ENCODE measurements around the gene MRPL14.

The MRPL14 gene

DNA sequence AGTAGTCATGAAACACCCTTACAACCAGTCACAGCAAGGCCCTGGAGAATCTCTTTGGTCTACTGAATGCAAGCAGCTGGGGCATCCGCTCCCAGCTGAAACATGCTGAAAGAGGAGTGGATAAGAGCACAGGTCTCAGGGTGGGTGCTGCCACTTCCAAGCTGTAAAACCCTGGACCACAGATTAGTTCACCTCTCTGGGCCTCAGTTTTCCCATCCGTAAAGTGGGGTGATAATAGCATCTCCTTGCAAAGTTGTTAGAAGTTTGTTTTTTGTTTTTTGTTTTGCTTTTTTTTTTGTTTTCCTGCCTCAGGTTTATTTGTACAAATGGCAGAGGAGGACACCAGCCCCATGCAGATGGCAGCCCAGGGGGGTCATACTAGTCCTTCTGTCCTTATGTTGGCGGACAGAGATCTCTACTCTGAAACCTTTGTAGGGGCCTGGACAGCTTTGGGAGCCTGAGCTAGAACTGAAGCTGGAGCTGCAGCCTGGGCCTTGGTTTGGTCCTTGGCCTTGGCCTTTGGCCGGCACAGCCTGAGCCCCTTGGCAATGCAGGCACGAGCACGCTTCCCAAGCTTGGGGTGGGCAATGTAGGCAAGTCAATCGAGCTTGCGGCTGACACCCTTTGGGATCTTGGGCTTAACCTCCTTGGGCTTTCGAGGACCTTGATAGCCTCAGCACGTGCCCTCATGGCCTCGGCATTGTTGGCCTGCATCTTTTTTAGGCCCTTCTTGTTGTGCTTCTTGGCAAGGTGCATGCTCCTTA, 38.2 kb downstream of the MRPL14 start:
- TF ChIP-seq CTCF (conservative IDR thresholded peaks at IDR 0.05): no peak
- no peak overlapping the region for H3K27ac ChIP-seq

- TF ChIP-seq CTCF (conservative IDR thresholded peaks at IDR 0.05): no peak
- peak overlapping the region; percentile 62 for H3K27ac ChIP-seq
Observed at GRCh38 chr6:44087623-44088022, 39.6 kb downstream of the MRPL14 start.

DNA sequence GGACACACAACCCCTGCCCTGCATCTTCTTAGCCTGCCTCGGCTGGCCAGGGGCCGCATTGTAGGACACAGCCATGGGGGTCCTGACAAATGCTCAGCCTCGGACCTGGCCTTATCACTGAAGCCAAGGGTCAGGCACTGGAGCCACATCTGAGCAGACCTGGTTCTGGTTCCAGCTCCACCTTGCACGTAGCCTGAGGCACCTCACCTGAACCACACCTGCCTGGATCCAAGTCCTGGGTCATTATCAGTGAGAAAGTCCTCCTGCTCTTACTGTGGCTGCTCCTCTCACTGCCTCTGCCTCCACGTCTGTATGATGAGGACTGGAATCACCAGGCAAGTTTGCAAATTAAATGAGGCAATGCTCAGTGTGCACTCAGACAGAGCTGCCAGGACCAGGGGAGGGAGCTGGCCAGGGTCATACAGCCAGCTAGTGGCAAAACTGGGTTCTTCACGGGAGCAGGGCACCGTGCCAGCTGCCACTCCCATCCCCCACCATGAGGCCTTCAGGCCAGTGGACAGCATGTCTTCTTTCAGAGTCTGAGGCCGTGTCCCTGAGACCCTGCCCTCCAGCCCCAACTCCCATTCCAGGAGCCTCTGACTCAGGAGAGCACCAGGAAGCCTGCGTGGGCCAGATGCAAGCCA, 40.2 kb downstream of the MRPL14 start:
- peak overlapping the region; percentile 62 for H3K27ac ChIP-seq
- TF ChIP-seq CTCF (conservative IDR thresholded peaks at IDR 0.05): peak; percentile 37

- H3K27ac ChIP-seq: no peak overlapping the region
- no peak for TF ChIP-seq CTCF (conservative IDR thresholded peaks at IDR 0.05)
Observed at GRCh38 chr6:44085219-44085618, 42.0 kb downstream of the MRPL14 start.

DNA sequence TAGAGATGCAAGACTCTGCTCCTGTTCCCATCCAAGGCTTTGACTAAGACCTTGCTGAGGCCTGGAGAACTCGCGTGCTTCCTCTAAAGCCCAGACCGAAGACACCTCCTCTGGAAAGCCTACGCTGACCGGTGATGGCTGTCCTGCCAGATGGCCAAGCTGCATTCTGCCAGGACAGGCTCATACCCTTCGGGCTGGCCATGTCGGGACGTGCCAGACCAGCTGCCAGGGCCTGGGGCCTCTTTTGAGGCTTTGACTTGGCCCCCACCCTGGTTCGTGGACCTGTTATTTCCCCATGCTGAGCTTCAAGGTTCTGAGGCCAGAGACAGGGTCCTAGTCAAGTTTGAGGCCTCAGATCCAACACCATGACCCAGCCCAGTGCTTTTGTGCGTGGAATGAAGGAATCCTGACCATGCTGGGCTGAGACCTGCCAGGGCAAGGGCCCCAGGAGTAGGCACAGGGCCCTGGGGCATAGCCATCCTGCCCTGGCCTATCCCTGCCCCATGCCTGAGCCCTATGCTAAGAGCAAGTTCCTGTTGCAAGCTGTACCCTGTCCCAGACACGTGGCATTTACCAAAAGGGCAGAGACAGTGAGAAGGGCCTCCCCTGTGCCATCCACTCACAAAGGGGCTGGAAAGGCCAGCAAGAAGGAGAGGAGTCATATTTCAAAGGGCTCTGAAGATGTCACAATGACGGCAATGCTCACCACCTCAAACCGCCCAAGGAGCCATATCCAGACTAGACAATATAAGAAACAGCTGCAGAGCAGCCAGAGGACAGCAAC, 42.8 kb downstream of the MRPL14 start:
- no peak overlapping the region for H3K27ac ChIP-seq
- TF ChIP-seq CTCF (conservative IDR thresholded peaks at IDR 0.05): no peak

- no peak for TF ChIP-seq CTCF (conservative IDR thresholded peaks at IDR 0.05)
- H3K27ac ChIP-seq: no peak overlapping the region
Observed at GRCh38 chr6:44082872-44083321, 44.4 kb downstream of the MRPL14 start.

GRCh38 chr6:44081753-44082152, 45.5 kb downstream of the MRPL14 start:
- TF ChIP-seq CTCF (conservative IDR thresholded peaks at IDR 0.05): no peak
- H3K27ac ChIP-seq: no peak overlapping the region
